Nephron (organoid): ENCODE measurements around the gene CST4.
"Not testable (repeated sequence)": the region's sequence is repeated elsewhere in the genome, so short reads cannot be mapped to it uniquely, and the experiment has no call there.

Source experiments
- H3K27ac Mint-ChIP-seq, 3 experiments: 2 replicates each; pipeline ENCODE4 v1.8.0; 2020; ENCODE audit warnings: mixed read lengths in 3 of 3, mild to moderate bottlenecking in 2 of 3, moderate library complexity in 1 of 3
- H3K27me3 Mint-ChIP-seq: 2 replicates; pipeline ENCODE4 v1.8.0; 2021; ENCODE audit warnings: low read depth, mild to moderate bottlenecking, moderate library complexity, mixed read lengths
- H3K36me3 Mint-ChIP-seq: 2 replicates; pipeline ENCODE4 v1.8.0; 2020; ENCODE audit warnings: low read depth, mixed read lengths
- H3K4me1 Mint-ChIP-seq: 2 replicates; pipeline ENCODE4 v1.8.0; 2020; ENCODE audit warnings: mixed read lengths
- H3K4me3 Mint-ChIP-seq, 3 experiments: 2 replicates each; pipeline ENCODE4 v1.8.0; 2020; ENCODE audit warnings: mild to moderate bottlenecking in 3 of 3, mixed read lengths in 3 of 3, moderate library complexity in 2 of 3
- H3K9me3 Mint-ChIP-seq: 2 replicates; pipeline ENCODE4 v1.8.0; 2020; ENCODE audit warnings: mixed read lengths
- TF ChIP-seq, protein P1 (sequence below), 3 experiments: fragments of 200-600 bp; sonication (generic); IDR thresholded peaks; one replicate each; pipeline ENCODE4 v1.5.0; 2021; ENCODE audit warnings: antibody characterized with exemption in 3 of 3; ENCODE audit not compliant: unreplicated experiment in 3 of 3

CST4 gene

DNA sequence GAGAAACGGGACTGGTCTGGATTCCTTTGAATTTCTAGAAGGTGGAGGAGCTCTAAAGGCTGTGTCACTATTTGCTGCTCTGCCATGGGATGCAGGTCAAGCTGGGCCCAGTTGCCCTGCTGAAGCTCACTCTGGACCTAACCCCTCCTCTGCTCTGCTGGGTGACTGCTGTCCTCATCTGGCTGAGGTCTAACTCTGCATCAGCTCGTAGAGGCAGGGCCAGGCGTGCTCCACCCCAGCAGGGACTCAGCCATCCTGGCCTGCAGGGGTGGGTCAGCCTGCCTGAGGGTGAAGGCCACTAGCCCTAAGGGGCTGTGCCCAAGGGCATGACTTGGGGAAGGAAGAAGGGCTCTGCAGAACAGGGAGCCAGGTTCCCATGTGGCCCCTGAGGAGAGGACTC lies 852 bp downstream of the CST4 start:
- H3K4me1 Mint-ChIP-seq, result no peaks in the 10 kb centered on the region
- H3K36me3 Mint-ChIP-seq, result no peaks in the 10 kb centered on the region
- H3K27me3 Mint-ChIP-seq, result peaks cover 3% of the 10 kb centered on the region
- H3K4me3 Mint-ChIP-seq, result no peak overlapping the region
- H3K9me3 Mint-ChIP-seq, result no peaks in the 10 kb centered on the region
- H3K27ac Mint-ChIP-seq, result no peak overlapping the region
- TF ChIP-seq, protein P1, sequence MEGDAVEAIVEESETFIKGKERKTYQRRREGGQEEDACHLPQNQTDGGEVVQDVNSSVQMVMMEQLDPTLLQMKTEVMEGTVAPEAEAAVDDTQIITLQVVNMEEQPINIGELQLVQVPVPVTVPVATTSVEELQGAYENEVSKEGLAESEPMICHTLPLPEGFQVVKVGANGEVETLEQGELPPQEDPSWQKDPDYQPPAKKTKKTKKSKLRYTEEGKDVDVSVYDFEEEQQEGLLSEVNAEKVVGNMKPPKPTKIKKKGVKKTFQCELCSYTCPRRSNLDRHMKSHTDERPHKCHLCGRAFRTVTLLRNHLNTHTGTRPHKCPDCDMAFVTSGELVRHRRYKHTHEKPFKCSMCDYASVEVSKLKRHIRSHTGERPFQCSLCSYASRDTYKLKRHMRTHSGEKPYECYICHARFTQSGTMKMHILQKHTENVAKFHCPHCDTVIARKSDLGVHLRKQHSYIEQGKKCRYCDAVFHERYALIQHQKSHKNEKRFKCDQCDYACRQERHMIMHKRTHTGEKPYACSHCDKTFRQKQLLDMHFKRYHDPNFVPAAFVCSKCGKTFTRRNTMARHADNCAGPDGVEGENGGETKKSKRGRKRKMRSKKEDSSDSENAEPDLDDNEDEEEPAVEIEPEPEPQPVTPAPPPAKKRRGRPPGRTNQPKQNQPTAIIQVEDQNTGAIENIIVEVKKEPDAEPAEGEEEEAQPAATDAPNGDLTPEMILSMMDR (IDR thresholded peaks at IDR 0.05; ENCODE audit: unreplicated experiment in 3 of 3), result no peak

DNA sequence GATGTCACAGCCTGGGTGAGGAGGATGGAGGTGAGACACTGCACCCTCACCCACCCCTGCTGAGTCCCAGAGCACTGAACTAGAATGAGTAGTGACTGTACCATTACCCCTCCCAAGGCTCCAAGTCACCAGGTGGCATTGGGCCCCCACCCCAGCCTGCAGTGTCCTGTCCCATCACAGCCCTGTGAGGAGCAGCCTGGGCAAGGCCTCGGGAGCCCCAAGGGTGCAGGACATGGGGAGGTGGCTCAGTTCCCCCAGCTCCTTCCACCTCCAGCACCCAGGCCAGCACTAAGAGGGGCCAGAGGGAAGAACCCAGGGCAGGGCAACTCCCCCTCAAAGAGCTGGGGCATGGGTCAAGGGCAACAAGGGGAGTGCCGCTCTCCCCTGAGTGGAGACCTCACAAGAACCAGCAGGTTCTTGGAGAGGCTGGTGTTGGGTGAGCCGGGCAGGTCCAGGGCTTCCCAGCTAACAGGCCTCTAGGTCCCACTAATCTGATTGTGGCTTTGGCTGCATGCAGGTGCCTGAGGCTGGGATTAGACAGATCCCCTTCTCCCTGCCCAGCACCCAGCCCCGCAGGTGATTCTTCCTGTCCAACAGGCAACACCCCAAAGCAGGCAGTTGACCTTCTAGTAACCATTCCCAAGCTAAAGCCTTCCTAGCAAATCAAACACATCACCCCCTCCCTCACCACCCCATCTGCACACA lies 2.6 kb downstream of the CST4 start:
- Mint-ChIP-seq H3K36me3 (no peaks in the 10 kb centered on the region), H3K4me3 (no peak overlapping the region), H3K27ac (no peak overlapping the region), H3K9me3 (no peaks in the 10 kb centered on the region), H3K27me3 (peaks cover 3% of the 10 kb centered on the region), H3K4me1 (no peaks in the 10 kb centered on the region)
- TF ChIP-seq, protein P1 (IDR thresholded peaks at IDR 0.05; ENCODE audit: unreplicated experiment in 3 of 3), result no peak

GRCh38 chr20:23685529-23685896 lies 3.3 kb downstream of the CST4 start:
- not testable (repeated sequence) for H3K27ac Mint-ChIP-seq, H3K4me1 Mint-ChIP-seq, H3K9me3 Mint-ChIP-seq, H3K27me3 Mint-ChIP-seq, H3K4me3 Mint-ChIP-seq, H3K36me3 Mint-ChIP-seq

DNA sequence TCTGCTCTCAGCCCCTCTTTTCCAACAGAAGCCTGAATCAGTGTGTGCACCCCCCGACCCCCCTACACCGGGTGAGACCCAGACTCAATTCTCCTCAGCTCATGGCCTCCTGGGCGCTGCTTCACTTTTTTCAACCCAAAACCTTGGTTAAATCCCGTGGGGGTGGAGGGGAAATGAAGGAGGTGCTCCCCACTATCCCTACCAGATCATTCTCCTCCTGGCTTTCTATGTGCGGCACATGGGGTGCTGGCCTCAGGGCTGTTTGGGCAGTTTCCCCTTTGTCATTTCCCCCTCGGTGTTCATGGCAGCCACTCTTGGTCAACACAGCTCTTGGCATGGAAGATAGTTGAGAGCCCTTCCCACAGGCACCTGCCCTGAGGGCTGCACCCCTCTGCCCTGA lies 4.6 kb downstream of the CST4 start:
- H3K36me3 Mint-ChIP-seq, result no peaks in the 10 kb centered on the region
- no peaks in the 10 kb centered on the region for H3K9me3 Mint-ChIP-seq
- H3K27ac Mint-ChIP-seq, result no peak overlapping the region
- no peaks in the 10 kb centered on the region for H3K4me1 Mint-ChIP-seq
- H3K27me3 Mint-ChIP-seq, result peaks cover 3% of the 10 kb centered on the region
- no peak overlapping the region for H3K4me3 Mint-ChIP-seq
- TF ChIP-seq, protein P1 (IDR thresholded peaks at IDR 0.05; ENCODE audit: unreplicated experiment in 3 of 3), result no peak

- no peaks in the 10 kb centered on the region for H3K4me1 Mint-ChIP-seq
- no peak overlapping the region for H3K4me3 Mint-ChIP-seq
- H3K36me3 Mint-ChIP-seq, result no peaks in the 10 kb centered on the region
- H3K27ac Mint-ChIP-seq, result no peak overlapping the region
- TF ChIP-seq, protein P1 (IDR thresholded peaks at IDR 0.05; ENCODE audit: unreplicated experiment in 3 of 3), result no peak
- peaks cover 3% of the 10 kb centered on the region for H3K27me3 Mint-ChIP-seq
- H3K9me3 Mint-ChIP-seq, result no peaks in the 10 kb centered on the region
These were observed 5.0 kb downstream of the CST4 start for GRCh38 chr20:23683807-23684206.

DNA sequence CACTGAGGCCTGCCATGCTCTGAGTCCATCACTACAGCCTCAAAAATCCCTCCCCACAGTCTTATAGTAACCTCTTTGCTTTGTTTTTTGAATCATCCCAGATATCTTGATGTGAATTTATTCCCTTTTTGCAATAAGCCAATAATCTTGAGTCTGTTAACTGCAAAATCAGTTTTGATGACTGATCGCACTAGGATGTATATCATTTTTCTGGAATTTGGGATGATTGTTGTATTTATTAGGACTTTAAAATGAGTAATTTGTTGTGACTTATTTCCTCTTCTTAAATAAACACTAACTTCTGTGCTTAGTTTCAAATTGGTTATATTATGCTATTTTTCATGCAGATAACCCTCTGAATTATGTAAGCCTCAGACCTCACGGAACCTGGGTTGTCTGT lies 5.6 kb downstream of the CST4 start:
- no peaks in the 10 kb centered on the region for H3K4me1 Mint-ChIP-seq
- H3K27ac Mint-ChIP-seq, result no peak overlapping the region
- TF ChIP-seq, protein P1 (IDR thresholded peaks at IDR 0.05; ENCODE audit: unreplicated experiment in 3 of 3), result no peak
- no peaks in the 10 kb centered on the region for H3K9me3 Mint-ChIP-seq
- H3K4me3 Mint-ChIP-seq, result no peak overlapping the region
- no peaks in the 10 kb centered on the region for H3K36me3 Mint-ChIP-seq
- H3K27me3 Mint-ChIP-seq, result peaks cover 3% of the 10 kb centered on the region
